Measurements from ENCODE around the gene NOC2L.

GRCh38 chr1:897226-897625 lies 61.8 kb downstream of the NOC2L start:
- TF ChIP-seq CTCF (IDR thresholded peaks at IDR 0.05) (no peak), POLR2A (IDR thresholded peaks at IDR 0.05) (no peak)

Data from breast epithelium (tissue), 3 donors.